HG03108 (cell line): ENCODE results near the gene KRTAP10-4.
"Not testable (repeated sequence)": the region's sequence is repeated elsewhere in the genome, so short reads cannot be mapped to it uniquely, and the experiment has no call there.

Experiments used
- ATAC-seq: cut with Tn5 transposase; IDR thresholded peaks from one replicate; pipeline ENCODE4 v1.9.1; 2021; ENCODE audit warnings: moderate library complexity; ENCODE audit not compliant: unreplicated experiment

KRTAP10-4 gene

GRCh38 chr21:44556879-44557278 is 16.6 kb upstream of the KRTAP10-4 start:
- ATAC-seq, result no peak

DNA sequence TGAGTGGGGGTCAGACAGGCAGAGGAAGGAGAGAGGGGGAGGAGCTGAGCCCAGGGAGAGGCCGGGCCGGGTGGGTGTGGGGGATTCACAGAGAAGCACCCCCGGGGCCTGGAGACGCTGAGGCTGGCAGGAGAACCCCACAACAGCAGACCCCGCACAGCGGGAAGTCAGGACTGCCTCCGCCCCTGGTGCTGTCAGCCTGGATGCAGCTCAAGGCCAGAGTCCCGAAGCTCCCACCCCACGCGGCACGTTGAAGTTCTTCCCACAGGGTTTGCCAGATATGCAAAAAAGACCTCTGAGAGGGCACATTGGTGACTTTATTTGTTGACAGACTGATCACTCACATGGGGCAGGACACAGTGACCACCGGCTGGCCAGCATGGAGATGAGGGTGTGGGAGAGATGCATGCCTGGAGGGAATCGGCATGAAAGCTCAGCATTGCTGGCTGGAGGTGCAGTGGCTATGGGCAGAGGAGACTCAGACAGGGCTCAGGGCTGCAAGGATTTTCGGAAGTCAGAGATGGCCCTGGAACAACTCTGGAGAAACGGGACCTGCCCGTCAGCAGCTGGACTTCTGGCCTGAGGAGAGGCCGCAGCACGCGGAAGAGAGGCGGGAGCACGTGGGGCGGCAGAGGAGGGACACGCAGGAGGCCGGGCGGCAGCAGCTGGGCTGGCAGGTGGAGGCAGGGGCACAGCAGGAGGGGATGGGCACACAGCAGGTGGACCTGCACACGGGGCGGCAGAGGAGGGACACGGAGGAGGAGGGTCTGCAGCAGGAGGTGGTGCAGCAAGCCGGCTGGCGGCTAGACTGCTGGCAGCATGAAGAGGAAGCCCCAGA is 15.8 kb upstream of the KRTAP10-4 start:
- ATAC-seq, result no peak

GRCh38 chr21:44558329-44558675 is 15.2 kb upstream of the KRTAP10-4 start:
- ATAC-seq, result not testable (repeated sequence)

DNA sequence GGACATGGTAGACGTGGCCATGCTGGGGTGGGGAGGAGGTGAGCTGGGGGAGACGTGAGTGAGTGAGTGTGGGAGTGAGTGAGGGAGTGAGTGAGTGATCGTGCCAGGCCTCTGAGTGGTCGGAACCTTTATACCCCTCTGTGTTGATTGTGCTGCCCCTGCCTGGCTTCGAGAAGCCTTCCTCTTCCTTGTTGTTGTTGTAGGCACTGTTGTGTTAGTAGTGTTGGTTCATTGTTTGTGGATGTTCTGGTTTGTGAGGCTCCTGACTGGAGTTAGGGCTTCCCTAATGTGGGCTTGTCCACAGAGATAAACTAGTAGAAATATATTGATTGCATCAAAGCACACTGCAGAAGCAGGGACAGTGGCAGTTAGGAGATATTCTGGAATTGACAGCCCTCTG is 14.8 kb upstream of the KRTAP10-4 start, which contains the start of gene KRTAP10-3:
Gene KRTAP10-3 (minus strand): TSS at position 101 of the 400 bp plus-strand sequence. CDS start 80 bp downstream, at position 21.
- no peak for ATAC-seq

DNA sequence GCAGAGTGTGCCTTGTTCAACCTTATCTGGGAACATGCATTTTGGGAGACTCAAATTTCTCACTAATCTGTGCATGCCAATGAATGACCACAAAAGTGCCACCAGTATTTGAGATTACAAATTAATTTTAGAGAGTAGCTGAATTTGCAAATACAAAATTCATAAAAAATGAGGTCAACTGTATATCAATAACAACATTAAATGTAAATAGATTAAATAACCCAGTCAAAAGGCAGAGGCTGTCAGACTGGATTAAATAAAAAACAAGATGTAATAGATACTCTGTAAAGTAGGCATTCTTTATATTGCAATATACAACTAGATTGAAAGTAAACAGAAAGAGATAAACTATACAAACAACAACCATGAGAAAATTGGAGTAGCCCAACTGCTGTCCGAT is 9.4 kb upstream of the KRTAP10-4 start:
- no peak for ATAC-seq

- ATAC-seq, result no peak
Observed at GRCh38 chr21:44564886-44565598, 8.5 kb upstream of the KRTAP10-4 start.

- ATAC-seq, result no peak
Observed at GRCh38 chr21:44566403-44566802, 7.1 kb upstream of the KRTAP10-4 start.

GRCh38 chr21:44567481-44568171 is 5.9 kb upstream of the KRTAP10-4 start:
- ATAC-seq, result no peak

- ATAC-seq, result no peak
Observed at GRCh38 chr21:44568261-44568660, 5.3 kb upstream of the KRTAP10-4 start.

GRCh38 chr21:44568667-44569556 is 4.6 kb upstream of the KRTAP10-4 start:
- no peak for ATAC-seq

DNA sequence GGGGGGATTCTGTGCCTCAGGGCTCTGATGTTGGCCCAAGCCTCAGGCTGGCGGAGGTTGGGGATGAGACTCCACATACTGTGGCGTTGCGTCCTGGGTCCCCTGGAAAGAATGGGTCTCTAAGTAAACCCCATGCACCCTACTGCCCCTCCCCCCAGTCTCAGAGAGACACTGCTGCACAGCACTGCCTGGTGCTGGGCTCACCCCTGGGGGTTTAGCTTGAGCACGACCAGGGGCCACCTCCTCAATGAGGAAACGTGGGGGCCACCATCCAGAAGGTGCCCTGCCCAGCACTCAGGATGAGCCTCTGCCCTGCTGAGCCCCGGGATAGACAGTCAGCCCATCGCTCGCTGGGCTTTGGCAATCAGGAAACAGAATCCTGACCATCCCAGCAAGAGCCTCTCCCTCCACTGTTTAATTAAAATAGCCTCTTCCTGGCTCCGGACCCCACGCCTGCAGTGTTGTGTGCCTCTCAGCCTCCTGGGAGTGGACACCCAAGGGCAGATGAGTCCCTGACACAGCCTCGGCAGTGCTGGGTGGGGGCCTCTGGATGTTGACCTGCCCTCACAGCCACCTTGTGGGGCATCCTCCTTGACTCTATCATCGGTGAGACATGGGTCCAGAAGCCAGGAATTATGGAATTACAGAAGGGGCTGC is 3.5 kb upstream of the KRTAP10-4 start:
- ATAC-seq, result no peak

DNA sequence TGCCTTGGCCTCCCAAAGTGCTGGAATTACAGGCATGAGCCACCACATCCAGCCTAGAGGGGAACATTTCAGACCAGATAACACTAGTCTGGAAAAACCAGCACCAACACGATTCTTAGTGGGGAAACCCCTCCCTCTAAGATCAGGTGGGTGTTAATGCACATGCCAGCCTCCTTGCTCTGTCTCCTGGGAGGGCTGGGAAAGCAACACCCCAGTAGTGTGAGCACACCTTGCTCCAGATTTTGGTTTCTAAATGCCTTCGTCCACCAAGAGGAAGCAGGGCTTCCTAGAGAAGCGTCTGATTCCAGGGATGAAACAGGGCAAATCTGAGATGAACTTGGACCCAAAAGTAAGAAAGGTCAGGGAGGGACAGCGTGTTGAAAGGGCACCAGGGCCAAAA is 2.2 kb upstream of the KRTAP10-4 start:
- no peak for ATAC-seq

DNA sequence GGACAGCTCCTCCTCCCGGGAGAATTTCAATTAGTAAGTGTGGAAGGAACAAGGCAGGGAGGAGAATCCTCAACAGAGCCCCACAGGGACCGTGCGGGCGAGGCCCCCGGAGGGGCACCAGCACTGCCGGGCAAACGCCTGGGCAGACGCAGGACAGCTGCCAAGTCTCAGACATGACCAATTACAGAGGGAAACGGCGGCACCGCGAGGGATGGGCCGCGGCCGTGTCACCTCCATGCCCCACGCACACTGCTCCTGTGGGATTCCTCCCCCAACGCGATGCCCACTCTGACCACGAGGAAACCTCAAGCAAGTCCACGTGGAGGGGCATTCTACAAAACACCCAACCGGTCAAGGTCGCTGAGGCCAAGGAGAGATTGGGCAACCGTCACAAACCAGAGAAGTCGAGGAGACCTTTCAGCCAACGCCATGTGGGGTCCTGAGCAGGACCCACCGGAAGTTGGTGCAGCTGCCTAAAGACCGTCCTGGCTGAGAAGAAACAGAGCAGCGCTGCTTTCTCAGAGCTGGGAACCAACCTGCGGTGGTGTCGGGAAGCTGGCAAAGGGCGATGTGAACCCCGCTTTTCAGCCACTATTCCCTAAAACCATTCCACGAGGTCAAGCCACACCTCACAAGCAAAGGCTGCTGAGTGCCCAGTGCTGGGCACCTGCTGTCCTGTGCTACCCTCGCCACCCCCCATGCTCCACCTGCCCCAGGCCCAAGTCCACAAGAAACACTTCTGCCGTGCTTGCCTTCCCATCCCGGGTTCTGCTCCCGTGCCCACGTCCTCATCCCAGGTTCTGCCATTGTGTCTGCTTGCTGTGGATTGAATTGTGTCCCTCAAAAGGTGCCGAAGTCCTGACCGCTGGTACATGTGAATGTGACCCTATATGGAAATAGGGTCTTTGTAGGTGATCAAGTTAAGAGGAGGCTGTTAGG is 1.4 kb upstream of the KRTAP10-4 start:
- ATAC-seq, result no peak

- no peak for ATAC-seq
Observed at GRCh38 chr21:44572959-44573583, 458 bp upstream of the KRTAP10-4 start.

GRCh38 chr21:44574457-44575306 is 1.2 kb downstream of the KRTAP10-4 start:
- ATAC-seq, result no peak

DNA sequence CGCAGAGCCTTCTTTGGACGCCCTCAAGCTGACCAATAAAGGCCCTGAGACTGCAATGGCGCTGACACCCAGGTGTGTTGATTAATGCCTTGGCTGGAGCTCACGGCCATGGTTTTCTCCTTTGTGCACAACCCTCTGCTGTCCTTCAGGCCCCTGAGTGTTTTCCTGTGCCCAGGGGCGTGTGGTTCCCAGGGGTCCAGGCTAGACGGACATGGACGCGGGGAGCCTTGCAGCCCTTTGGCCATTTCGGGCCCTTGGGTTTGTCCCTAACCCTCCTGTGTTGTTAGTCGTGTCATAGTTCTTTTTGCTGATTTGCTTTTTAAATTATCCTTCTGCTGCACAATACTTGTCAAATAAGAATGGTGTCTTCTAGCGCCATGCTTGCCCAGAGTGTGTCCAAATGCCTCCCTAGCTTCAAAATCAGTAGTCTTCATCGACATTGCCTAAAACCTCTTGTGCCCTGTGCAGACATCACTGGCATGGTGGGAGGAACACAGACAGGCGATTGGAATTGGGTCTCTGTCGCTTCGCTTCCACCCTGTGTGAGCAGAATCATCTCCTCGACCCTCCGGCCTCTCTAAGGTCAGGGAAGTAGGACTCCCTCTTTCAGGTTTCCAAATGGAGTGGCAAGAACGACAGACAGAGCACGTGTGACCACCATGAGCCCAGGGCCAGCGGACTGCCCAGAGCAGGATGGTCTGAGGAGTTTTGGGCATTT is 1.9 kb downstream of the KRTAP10-4 start:
- ATAC-seq, result no peak

DNA sequence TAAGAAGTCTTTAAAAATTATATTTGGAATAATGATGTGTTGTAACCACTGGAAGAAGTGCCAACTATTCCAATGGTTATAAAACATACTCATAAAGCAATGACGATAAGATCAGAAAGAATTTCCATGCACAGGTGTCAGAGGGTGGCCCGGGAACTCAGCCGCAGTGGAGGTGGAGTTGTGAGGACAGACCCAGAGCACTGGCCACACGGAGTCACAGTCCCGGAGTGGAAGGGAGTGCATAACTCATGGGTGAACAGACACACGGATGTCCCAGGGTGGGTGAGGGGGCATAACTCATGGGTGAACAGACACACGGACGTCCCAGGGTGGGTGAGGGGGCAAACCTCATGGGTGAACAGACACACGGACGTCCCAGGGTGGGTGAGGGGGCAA is 2.5 kb downstream of the KRTAP10-4 start:
- ATAC-seq, result no peak
